ENCODE measurements around the gene TOP2B. TPM values are rescaled to one million over a fixed set of nuclear protein-coding genes. Genes with fewer than 3 reads are reported as not detected.

TOP2B gene
- polyA plus RNA-seq, 1 of the 3 experiments (the other 2 are of a cell fraction) = 20.4 TPM

GRCh38 chr3:25558796-25559195 lies 105.9 kb downstream of the TOP2B start:
- ChIA-PET POLR2A (no interaction called here), CTCF (interaction anchor here (1.6 kb wide), 1 partner anchor 8 kb away, joined by 3 read pairs; no protein-coding TSS in a partner anchor)
- H3K79me2 ChIP-seq (ENCODE audit: insufficient read depth) = peaks cover 4% of the 10 kb centered on the region; the same call in 1 of the 2 replicates
- H3K27ac ChIP-seq (ENCODE audit: low read depth in 2 of 2, low read length in 1 of 2) = peak overlapping the region in 1 of 2 experiments; percentile 19; a peak in 1 of 4 replicates
- H3K9me2 ChIP-seq = no peaks in the 10 kb centered on the region
- peaks cover 0 to 5% of the 10 kb centered on the region in 2 experiments; a peak in 2 of 4 replicates for H3K4me1 ChIP-seq (ENCODE audit: control insufficient read depth in 1 of 2, insufficient read depth in 2 of 2, low read depth in 1 of 2, low read length in 1 of 2)
- no peaks in the 10 kb centered on the region for H3K9me3 ChIP-seq
- no peaks in the 10 kb centered on the region for H3K36me3 ChIP-seq (replicated peaks in 1 of 2; ENCODE audit: control insufficient read depth in 1 of 2, insufficient read depth in 2 of 2, low read length in 1 of 2)
- no peak overlapping the region for H3K4me2 ChIP-seq
- peaks cover 4% of the 10 kb centered on the region for H3F3A ChIP-seq (replicated peaks; ENCODE audit: insufficient read depth)
- no peak overlapping the region for H3K9ac ChIP-seq
- no peak overlapping the region for H3K4me3 ChIP-seq (ENCODE audit: low read depth in 2 of 2, low read length in 1 of 2)
- no peaks in the 10 kb centered on the region for H4K20me1 ChIP-seq (ENCODE audit: insufficient read depth)
- no peak for DNase-seq
- TF ChIP-seq PBX3 (IDR thresholded peaks at IDR 0.05) (peak; percentile 32; the same call in 1 of the 2 replicates), NFIC (IDR thresholded peaks at IDR 0.05; ENCODE audit: borderline replicate concordance) (0 out of 2 replicates have a peak, but pooled peaks have one; percentile 16), RCOR1 (IDR thresholded peaks at IDR 0.05; ENCODE audit: low read length) (no peak), RFX5 (IDR thresholded peaks at IDR 0.05; ENCODE audit: low read length) (no peak)
- WGBS (ENCODE audit: low lambda C conversion rate) = 76% methylated on average over 6 of the region's 6 CpGs
- no peak overlapping the region for H2AFZ ChIP-seq (ENCODE audit: low read depth)
- H3K27me3 ChIP-seq (ENCODE audit: insufficient read depth) = no peaks in the 10 kb centered on the region

DNA sequence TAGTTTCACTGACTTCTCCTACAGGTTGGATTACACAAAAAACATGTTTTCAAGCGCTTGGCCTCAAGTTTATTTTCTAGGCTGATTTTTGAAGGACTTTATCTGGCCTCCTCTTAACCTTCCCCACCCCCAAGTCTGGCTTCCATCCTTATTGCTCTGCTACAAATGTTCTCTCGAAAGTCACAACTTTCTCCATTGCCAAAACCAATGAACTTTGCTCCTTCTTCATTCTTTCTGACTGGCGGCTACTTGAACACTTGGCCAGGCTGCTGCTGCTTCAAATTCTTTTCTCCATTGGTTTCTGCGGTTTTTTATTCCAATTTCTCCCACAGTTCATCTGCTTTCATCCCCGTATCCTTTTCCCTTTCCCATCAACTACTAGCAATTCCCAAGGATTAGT lies 106.6 kb downstream of the TOP2B start:
- Histone ChIP-seq H3K79me2 (ENCODE audit: insufficient read depth) (peaks cover 4% of the 10 kb centered on the region; the same call in 1 of the 2 replicates), H3K27ac (ENCODE audit: low read depth in 2 of 2, low read length in 1 of 2) (no peak overlapping the region), H2AFZ (ENCODE audit: low read depth) (no peak overlapping the region), H3K9me3 (no peaks in the 10 kb centered on the region), H3K4me3 (ENCODE audit: low read depth in 2 of 2, low read length in 1 of 2) (no peak overlapping the region), H3K9me2 (no peaks in the 10 kb centered on the region), H3K27me3 (ENCODE audit: insufficient read depth) (no peaks in the 10 kb centered on the region), H3K9ac (no peak overlapping the region), H3K4me1 (ENCODE audit: control insufficient read depth in 1 of 2, insufficient read depth in 2 of 2, low read depth in 1 of 2, low read length in 1 of 2) (peaks cover 0 to 5% of the 10 kb centered on the region in 2 experiments; a peak in 2 of 4 replicates), H3F3A (replicated peaks; ENCODE audit: insufficient read depth) (peaks cover 4% of the 10 kb centered on the region), H3K4me2 (no peak overlapping the region), H4K20me1 (ENCODE audit: insufficient read depth) (no peaks in the 10 kb centered on the region), H3K36me3 (replicated peaks in 1 of 2; ENCODE audit: control insufficient read depth in 1 of 2, insufficient read depth in 2 of 2, low read length in 1 of 2) (no peaks in the 10 kb centered on the region)
- no peak for DNase-seq
- CTCF ChIA-PET = interaction anchor here (1.0 to 1.6 kb wide), 2 partner anchors 9 to 26 kb away, joined by 3 read pairs; no protein-coding TSS in a partner anchor
- TF ChIP-seq MXI1 (IDR thresholded peaks at IDR 0.05; ENCODE audit: low read depth, low read length) (no peak), NRF1 (IDR thresholded peaks at IDR 0.05; ENCODE audit: low read depth, low read length) (no peak), EP300 (IDR thresholded peaks at IDR 0.05; ENCODE audit: borderline replicate concordance in 1 of 2, low read depth in 1 of 2, low read length in 1 of 2) (no peak), CHD2 (IDR thresholded peaks at IDR 0.05; ENCODE audit: low read length, partially characterized antibody) (no peak), SMC3 (IDR thresholded peaks at IDR 0.05; ENCODE audit: low read depth, low read length) (no peak), USF1 (IDR thresholded peaks at IDR 0.05; ENCODE audit: borderline replicate concordance, low read depth) (no peak), RXRA (IDR thresholded peaks at IDR 0.05; ENCODE audit: borderline replicate concordance, low read depth) (no peak), GATA2 (CRISPR knock-in tag; IDR thresholded peaks at IDR 0.05) (no peak), MEF2A (IDR thresholded peaks at IDR 0.05; ENCODE audit: borderline replicate concordance, low read depth) (no peak), FOXJ3 (CRISPR knock-in tag; IDR thresholded peaks at IDR 0.05) (no peak), MAX (IDR thresholded peaks at IDR 0.05; ENCODE audit: low read depth) (no peak), FOXM1 (IDR thresholded peaks at IDR 0.05; ENCODE audit: low read depth) (no peak), YY1 (IDR thresholded peaks at IDR 0.05; ENCODE audit: low read depth) (no peak), NFIC (IDR thresholded peaks at IDR 0.05; ENCODE audit: borderline replicate concordance) (no peak), EZH2phosphoT487 (IDR thresholded peaks at IDR 0.05; ENCODE audit: borderline replicate concordance, low read depth) (no peak)
- TF ChIP-seq, protein P1, sequence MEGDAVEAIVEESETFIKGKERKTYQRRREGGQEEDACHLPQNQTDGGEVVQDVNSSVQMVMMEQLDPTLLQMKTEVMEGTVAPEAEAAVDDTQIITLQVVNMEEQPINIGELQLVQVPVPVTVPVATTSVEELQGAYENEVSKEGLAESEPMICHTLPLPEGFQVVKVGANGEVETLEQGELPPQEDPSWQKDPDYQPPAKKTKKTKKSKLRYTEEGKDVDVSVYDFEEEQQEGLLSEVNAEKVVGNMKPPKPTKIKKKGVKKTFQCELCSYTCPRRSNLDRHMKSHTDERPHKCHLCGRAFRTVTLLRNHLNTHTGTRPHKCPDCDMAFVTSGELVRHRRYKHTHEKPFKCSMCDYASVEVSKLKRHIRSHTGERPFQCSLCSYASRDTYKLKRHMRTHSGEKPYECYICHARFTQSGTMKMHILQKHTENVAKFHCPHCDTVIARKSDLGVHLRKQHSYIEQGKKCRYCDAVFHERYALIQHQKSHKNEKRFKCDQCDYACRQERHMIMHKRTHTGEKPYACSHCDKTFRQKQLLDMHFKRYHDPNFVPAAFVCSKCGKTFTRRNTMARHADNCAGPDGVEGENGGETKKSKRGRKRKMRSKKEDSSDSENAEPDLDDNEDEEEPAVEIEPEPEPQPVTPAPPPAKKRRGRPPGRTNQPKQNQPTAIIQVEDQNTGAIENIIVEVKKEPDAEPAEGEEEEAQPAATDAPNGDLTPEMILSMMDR (IDR thresholded peaks at IDR 0.05) = no peak
- POLR2A ChIA-PET = no interaction called here
- WGBS (ENCODE audit: low lambda C conversion rate) = 96% methylated on average over 5 of the region's 5 CpGs

All from SK-N-SH (cell line).